Measurements from ENCODE around the gene ADCY4.
A peak's percentile ranks its signal among the peaks of the same experiment; 100 is the strongest.

ADCY4 gene

DNA sequence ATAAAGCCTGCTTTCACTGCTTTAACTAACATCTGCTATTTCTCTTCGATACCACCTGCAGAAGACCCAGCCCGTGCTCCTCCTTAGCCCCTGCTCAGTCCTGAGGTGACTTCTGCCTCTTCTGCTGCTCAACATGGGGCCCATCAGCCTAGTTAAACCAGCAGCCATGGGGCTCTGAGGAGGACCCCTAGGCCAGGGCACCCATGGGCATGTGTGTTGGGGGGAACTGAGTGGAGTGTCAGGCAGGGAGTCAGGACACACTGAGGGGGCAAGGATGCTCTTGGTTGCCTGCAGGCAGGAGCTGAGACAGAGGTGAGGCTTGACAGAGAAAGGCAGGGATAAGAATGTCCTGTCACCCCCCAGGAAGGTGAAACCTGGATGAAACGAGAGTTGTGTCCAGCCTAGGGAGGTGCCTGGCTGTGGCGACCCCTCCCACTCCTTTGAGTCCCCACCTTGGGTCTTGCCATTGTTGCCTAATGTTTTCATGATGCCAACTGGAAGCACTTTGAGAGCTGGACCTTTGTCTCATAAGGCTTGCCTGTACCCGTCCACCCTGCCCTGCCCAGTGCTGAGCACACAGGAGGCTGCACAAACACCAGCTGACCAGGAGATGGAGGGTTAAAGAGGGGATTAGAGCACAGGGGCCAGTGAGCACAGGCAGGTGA, 50.9 kb downstream of the ADCY4 start:
- TF ChIP-seq, protein P1, sequence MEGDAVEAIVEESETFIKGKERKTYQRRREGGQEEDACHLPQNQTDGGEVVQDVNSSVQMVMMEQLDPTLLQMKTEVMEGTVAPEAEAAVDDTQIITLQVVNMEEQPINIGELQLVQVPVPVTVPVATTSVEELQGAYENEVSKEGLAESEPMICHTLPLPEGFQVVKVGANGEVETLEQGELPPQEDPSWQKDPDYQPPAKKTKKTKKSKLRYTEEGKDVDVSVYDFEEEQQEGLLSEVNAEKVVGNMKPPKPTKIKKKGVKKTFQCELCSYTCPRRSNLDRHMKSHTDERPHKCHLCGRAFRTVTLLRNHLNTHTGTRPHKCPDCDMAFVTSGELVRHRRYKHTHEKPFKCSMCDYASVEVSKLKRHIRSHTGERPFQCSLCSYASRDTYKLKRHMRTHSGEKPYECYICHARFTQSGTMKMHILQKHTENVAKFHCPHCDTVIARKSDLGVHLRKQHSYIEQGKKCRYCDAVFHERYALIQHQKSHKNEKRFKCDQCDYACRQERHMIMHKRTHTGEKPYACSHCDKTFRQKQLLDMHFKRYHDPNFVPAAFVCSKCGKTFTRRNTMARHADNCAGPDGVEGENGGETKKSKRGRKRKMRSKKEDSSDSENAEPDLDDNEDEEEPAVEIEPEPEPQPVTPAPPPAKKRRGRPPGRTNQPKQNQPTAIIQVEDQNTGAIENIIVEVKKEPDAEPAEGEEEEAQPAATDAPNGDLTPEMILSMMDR (IDR thresholded peaks at IDR 0.05; ENCODE audit: low read depth, low read length): no peak
- no peak overlapping the region for H3K4me3 ChIP-seq (ENCODE audit: low read depth, low read length)
- no peaks in the 10 kb centered on the region for H3K36me3 ChIP-seq
- no peaks in the 10 kb centered on the region for H3K9me3 ChIP-seq (ENCODE audit: severe bottlenecking)
- no peaks in the 10 kb centered on the region for H3K27me3 ChIP-seq (ENCODE audit: insufficient read depth, low read depth, severe bottlenecking)
- DNase-seq: peak; percentile 36
- H3K27ac ChIP-seq: peak overlapping the region; percentile 43; the same call in 1 of the 2 replicates

DNA sequence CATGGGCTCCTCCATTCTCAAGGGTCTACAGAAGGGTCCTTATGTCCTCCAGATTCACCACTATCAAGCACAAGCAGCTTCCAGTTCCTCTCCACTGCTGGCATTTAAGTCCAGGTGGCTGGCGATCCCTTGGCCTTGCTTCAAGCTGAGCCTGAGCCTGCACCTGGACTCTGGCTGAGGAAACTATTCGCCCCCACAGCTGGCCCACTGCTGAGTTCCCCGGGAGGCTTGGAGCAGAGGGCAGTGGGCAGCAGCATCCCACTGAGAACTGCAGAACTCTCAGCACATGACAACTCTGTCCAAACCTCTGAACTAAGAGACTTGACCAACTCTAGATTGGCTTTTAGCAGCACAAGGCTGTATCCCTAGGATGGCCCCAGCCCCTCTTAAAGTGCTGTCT, 52.1 kb downstream of the ADCY4 start:
- Histone ChIP-seq H3K4me3 (ENCODE audit: low read depth, low read length) (no peak overlapping the region), H3K9me3 (ENCODE audit: severe bottlenecking) (no peaks in the 10 kb centered on the region), H3K27me3 (ENCODE audit: insufficient read depth, low read depth, severe bottlenecking) (no peaks in the 10 kb centered on the region), H3K27ac (no peak overlapping the region), H3K36me3 (no peaks in the 10 kb centered on the region)
- TF ChIP-seq, protein P1 (IDR thresholded peaks at IDR 0.05; ENCODE audit: low read depth, low read length): no peak
- no peak for DNase-seq

DNA sequence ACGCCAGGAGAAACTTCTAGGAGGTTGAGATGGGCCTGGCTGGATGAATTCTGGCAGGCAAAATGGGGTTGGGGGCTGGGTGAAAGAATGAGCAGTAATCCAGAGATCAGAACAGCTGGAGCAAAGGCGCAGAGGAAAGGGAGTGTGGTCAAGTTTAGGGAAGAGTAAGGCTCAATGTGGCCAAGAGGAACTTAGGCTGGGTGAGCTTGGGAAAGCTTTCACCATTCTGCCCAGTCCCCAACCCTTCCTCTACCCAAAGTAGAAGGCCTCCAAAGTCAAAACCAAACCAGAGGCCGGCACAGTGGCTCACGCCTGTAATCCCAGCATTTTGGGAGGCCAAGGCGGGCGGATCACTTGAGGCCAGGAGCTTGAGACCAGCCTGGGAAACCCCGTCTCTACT, 53.2 kb downstream of the ADCY4 start:
- no peaks in the 10 kb centered on the region for H3K27me3 ChIP-seq (ENCODE audit: insufficient read depth, low read depth, severe bottlenecking)
- no peaks in the 10 kb centered on the region for H3K9me3 ChIP-seq (ENCODE audit: severe bottlenecking)
- TF ChIP-seq, protein P1 (IDR thresholded peaks at IDR 0.05; ENCODE audit: low read depth, low read length): no peak
- DNase-seq: no peak
- H3K4me3 ChIP-seq (ENCODE audit: low read depth, low read length): no peak overlapping the region
- H3K36me3 ChIP-seq: no peaks in the 10 kb centered on the region
- H3K27ac ChIP-seq: no peak overlapping the region

DNA sequence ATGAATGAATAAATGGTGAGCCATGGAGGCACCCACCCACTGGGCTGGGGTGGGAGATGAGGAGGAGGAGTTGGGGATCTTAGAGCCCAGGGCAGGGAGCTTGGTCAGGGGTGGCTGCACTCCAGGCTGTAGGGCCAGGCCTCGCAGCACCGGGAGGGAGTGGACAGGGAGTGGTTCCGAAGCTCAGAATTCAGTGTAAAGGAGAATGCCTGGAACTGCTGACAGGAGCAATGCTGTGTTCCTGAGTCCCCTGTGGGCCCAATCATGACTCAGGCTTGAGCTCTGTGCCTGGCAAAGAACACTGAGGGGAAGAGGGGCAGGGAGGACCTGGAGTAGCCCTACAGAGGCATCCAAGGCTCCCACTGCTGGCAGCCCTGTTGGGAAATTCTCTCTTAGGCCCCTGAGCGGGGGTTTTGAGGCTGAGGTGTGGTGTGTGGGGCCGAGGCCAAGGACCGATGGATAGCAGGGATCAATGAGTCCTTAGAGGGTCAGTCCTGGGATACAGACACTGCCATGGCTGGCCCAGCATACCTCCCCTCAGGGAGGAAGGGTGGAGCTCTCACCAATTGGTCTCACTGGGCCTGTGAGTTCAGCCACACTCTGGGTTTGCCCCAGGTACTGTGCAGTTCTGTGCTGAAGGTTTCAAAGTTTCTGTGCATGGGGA, 53.9 kb downstream of the ADCY4 start:
- TF ChIP-seq, protein P1 (IDR thresholded peaks at IDR 0.05; ENCODE audit: low read depth, low read length): no peak
- Histone ChIP-seq H3K27ac (no peak overlapping the region), H3K36me3 (no peaks in the 10 kb centered on the region), H3K27me3 (ENCODE audit: insufficient read depth, low read depth, severe bottlenecking) (no peaks in the 10 kb centered on the region), H3K9me3 (ENCODE audit: severe bottlenecking) (no peaks in the 10 kb centered on the region), H3K4me3 (ENCODE audit: low read depth, low read length) (no peak overlapping the region)
- DNase-seq: no peak

DNA sequence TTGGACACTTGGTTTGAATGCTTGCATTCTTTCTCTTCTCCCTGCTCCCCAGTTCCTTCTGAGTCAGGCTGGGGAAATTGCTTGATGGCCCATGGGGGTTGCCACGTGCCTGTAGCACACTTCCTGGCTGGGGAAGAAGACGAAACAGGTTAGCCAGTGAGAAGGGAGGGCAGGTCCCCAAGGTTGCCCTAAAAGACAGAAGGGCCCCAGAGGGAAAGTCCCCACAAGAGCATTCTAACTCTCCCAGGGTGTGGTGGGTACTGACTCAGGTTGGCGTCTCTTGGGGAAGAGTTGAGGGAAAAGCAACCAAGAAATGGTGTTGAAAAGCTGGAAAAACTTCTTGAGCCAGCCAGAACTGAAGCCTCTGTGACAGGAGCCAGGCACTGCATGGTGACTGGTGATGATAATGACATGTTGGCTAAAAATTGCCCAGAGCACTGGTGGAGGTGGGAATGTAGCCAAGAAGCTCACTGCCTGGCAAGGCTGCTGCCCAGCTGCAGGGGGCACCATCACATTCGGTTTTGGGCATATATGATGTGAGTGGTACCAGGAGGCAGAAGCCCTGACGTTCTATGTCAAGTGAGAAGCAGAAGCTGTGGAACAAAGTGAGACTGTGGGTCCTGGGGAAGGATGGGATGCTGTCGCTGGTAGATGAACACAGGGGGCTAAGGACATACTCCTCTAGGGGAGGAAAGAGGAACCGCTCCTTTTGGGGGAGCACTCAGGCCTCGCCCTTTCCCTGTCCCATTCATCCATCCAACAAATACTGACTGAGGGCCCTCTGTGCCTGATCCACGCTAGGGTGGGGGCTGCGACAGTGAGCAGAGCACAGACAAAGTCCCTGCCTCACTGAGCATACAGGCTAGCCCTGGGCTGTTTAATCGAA, 55.3 kb downstream of the ADCY4 start:
- TF ChIP-seq, protein P1 (IDR thresholded peaks at IDR 0.05; ENCODE audit: low read depth, low read length): no peak
- Histone ChIP-seq H3K36me3 (no peaks in the 10 kb centered on the region), H3K27me3 (ENCODE audit: insufficient read depth, low read depth, severe bottlenecking) (no peaks in the 10 kb centered on the region), H3K27ac (no peak overlapping the region), H3K4me3 (ENCODE audit: low read depth, low read length) (no peak overlapping the region), H3K9me3 (ENCODE audit: severe bottlenecking) (no peaks in the 10 kb centered on the region)
- DNase-seq: no peak

All from WERI-Rb-1 (cell line).